GM12891 (cell line): ENCODE data around the gene PLRG1. TPM values are rescaled to one million over a fixed set of nuclear protein-coding genes. Genes with fewer than 3 reads are reported as not detected.
A peak's percentile ranks its signal among the peaks of the same experiment; 100 is the strongest.
"Not testable (repeated sequence)": the region's sequence is repeated elsewhere in the genome, so short reads cannot be mapped to it uniquely, and the experiment has no call there.

Experiments used
- DNase-seq: peaks from one replicate; pipeline ENCODE4 v3.0.0; 2011; ENCODE audit warnings: low spot score; ENCODE audit not compliant: insufficient read length
- FAIRE-seq: peaks from 2 replicates; lab custom pipeline; 2011; peaks lifted over from hg19 to GRCh38; lab: Jason Lieb, UNC
- PAX5 ChIP-seq: IDR thresholded peaks from 2 replicates; pipeline ENCODE4 v1.6.1; 2011; ENCODE audit warnings: low read length, moderate library complexity, mild to moderate bottlenecking; ENCODE audit not compliant: insufficient read depth, severe bottlenecking
- POLR2A ChIP-seq: IDR thresholded peaks from 2 replicates; pipeline ENCODE4 v1.6.1; 2011; ENCODE audit warnings: low read depth, low read length, control low read depth
- POLR2AphosphoS5 ChIP-seq: IDR thresholded peaks from 2 replicates; pipeline ENCODE4 v1.6.1; 2011; ENCODE audit warnings: low read depth, low read length, control low read depth
- POU2F2 ChIP-seq: IDR thresholded peaks from 2 replicates; pipeline ENCODE4 v1.6.1; 2011; ENCODE audit warnings: low read depth, mild to moderate bottlenecking, control low read depth, low read length, moderate library complexity
- SPI1 ChIP-seq: IDR thresholded peaks from 2 replicates; pipeline ENCODE4 v1.6.1; 2011; ENCODE audit warnings: low read depth, low read length, control low read depth
- TAF1 ChIP-seq: IDR thresholded peaks from 2 replicates; pipeline ENCODE4 v1.6.1; 2011; ENCODE audit warnings: low read depth, low read length, control low read depth
- polyA plus RNA-seq: library from polyadenylated mRNA; unstranded; fragments of >200 nt; gene quantifications from one replicate; pipeline ENCODE4 v1.2.1, GENCODE V29; 2012; ENCODE audit warnings: low read depth, missing spikeins, inconsistent platforms; ENCODE audit not compliant: missing spikeins

The PLRG1 gene
- 53.9 TPM for polyA plus RNA-seq

DNA sequence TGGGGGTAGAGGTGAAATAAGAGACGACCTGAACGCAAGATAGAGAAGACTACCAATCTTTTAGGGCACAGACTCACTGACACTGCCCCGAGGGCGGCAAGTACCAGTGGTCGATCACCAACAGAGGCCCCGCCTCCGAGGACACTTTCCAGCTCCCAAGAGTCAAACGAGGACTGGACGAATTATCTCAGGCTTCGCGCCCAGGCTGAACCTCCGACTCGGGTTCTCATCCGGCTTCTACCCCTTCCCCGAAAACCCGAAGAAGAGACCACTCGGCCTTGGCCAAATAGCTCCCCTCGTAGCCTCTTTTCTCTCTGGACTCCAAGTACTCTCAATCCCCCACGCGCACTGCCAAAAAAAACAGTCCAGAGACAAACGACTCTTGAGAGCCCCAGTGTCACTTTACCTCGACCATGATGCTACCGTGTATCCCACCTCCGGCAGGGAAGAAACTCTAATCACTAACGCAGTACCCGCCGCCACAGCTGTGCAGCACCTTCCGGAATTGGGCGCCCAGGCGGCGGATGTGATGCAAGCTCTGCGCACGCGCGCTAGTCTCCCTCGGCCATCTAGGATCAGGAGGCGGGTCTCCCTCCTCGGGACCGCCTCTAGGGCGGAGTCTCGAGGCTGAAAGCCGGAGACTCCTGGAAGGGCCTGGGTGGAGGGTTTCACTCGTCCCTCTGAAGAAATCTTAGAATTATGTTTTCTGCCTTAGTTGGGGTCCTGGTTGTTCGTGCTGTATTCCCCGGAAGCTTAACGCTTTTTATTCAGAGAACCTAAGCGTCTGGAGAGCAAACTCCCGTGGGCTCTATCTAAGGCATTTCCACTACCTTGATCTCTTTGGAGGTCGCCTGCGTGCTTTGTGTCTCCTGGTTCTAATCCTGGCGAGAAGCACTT, at the start of gene PLRG1:
Gene PLRG1, minus strand, starts transcription at position 507 of the 897 bp plus-strand sequence. Its CDS starts 92 bp downstream, at position 415.
- TF ChIP-seq SPI1 (no peak), POU2F2 (peak; percentile 39; the same call in 1 of the 2 replicates), POLR2AphosphoS5 (peak; percentile 78), PAX5 (no peak), TAF1 (peak; percentile 59; the same call in 1 of the 2 replicates), POLR2A (peak; percentile 86)
- DNase-seq (peak; percentile 61), FAIRE-seq (peak; percentile 98)

DNA sequence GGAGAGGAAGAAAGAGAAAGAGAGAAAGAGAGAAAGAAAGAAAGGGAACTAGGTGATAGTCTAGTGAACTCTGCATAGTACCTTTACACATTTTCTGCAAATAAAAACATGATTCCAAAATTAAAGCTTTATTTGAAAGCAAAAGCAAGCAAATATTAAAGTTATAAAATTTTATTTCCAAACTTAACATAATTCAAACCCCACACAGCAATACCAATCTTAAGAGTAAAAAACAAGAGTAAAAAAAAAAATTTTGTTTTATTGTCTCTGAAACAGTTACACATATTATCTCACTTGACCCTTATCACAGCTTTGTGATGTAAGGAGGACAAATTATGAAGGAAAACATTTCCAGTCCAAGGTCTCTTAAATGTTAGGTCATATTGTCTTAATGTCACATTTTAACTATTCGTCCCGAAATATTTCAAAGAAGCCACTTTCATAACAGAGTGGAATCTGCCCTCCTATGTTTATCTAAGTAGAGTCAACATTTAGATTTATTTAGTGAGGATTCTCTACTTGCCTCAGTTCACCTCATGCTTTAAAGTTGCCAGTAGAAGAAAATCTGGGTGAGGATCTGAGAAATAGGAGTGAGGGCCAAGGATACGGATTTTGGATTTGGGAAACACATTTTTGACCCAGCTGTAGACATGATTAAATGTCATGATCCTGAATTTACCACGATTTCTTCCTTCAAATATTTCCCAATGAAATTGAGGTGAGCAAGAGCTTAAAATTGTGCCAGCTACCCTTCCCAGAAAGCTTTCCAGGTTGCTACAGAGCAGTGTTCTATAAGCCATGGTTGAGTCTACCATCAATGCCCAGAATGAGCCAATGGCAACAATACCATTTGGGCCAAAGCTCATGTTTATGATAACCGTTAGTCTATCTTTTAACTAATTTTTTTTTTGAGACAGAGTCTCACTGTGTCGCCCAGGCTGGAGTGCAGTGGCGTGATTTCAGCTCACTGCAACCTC, 47.9 kb upstream of the PLRG1 start:
- FAIRE-seq (no peak), DNase-seq (no peak)
- TF ChIP-seq SPI1 (no peak), TAF1 (no peak), POLR2AphosphoS5 (no peak), PAX5 (no peak), POLR2A (no peak), POU2F2 (no peak)

DNA sequence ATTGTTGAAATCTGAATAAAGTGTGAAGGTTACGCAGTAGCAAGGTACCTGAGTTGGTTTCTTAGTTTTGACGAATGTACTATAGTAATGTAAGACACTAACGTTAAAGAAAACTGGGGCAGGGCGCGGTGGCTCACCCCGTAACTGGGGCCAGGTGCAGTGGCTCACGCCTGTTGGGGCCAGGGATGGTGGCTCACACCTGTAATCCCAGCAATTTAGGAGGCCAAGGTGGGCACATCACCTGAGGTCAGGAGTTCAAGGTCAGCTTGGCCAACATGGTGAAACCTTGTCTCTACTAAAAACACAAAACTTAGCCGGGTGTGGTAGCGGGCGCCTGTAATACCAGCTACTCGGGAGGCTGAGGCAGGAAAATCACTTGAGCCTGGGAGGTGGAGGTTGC, 47.1 kb upstream of the PLRG1 start:
- DNase-seq, FAIRE-seq: not testable (repeated sequence)

DNA sequence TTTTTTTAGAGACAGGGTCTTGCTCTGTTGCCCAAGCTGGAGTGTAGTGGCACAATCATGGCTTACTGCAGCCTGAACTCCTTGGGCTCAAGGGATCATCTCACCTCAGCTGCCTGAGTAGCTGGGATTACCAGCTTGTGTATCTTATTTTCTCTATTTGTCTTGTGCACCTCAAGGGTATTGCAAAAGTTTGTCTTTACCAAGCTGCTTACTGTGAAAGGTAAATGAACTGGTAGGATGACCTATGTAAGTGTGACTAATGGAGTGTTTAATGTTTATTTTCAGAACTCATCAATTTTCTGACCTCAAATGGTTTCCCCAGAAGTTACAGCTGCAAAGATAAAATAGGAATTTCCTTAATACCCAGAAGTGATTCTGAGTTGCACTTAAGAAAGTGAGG, 45.6 kb upstream of the PLRG1 start:
- FAIRE-seq (no peak), DNase-seq (no peak)
- TF ChIP-seq POLR2A (no peak), POLR2AphosphoS5 (no peak), SPI1 (no peak)

DNA sequence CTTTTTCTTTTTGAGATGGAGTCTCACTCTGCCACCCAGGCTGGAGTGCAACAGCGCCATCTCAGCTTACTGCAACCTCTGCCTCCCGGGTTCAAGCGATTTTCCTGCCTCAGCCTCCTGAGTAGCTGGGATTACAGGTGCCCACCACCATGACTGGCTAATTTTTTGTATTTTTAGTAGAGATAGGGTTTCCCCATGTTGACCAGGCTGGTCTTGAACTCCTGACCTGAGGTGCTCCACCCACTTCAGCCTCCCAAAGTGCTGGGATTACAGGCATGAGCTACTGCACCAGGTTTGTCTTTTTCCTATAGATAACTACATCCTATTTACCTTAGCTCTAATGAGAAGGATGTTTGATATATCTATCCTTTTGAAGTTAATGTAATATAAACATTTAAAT, 44.1 kb upstream of the PLRG1 start:
- not testable (repeated sequence) for FAIRE-seq

DNA sequence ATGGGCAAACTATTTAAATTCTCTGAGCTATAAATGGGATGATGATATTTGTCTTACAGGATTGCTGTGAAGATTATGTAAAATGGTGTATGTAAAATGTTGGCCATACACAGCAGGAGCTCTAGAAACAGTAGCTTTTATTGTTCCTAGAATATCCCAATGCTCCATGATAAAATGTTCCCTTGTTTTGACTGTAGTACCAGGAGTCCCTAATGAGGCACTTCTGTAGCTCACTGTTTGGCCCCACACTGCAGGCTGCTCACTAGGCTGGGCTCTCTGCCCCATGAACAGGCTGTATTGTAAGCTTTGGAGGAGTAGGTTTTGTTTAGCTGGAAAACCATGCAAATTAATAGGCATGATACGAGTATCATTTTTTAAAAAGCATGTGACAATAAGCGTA, 43.7 kb upstream of the PLRG1 start:
- DNase-seq, result no peak
- no peak for FAIRE-seq
- TF ChIP-seq POU2F2 (no peak), PAX5 (no peak), POLR2A (no peak), SPI1 (no peak), POLR2AphosphoS5 (no peak), TAF1 (no peak)

More for the DNA sequence above, 44.1 kb upstream of the PLRG1 start:
- DNase-seq, result not testable (repeated sequence)

DNA sequence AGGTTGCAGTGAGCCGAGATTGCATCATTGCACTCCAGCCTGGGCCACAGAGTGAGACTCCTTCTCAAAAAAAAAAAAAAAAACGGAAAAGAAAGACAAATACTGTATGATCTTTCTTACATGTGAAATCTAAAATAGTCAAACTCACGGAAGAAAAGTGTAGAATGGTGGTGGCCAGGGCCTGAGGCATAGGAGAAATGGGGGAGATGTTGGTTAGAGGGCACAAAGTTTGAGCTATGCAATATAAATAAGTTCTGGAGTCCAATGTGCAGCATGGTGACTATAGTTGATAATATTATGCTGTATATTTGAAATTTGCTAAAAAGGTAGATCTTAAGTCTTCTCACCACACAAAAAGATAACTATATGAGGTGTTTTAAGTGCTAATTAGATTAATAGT, 41.7 kb upstream of the PLRG1 start:
- TF ChIP-seq POU2F2 (no peak), SPI1 (no peak), POLR2AphosphoS5 (no peak), POLR2A (no peak), PAX5 (no peak), TAF1 (no peak)
- FAIRE-seq, result no peak
- no peak for DNase-seq

DNA sequence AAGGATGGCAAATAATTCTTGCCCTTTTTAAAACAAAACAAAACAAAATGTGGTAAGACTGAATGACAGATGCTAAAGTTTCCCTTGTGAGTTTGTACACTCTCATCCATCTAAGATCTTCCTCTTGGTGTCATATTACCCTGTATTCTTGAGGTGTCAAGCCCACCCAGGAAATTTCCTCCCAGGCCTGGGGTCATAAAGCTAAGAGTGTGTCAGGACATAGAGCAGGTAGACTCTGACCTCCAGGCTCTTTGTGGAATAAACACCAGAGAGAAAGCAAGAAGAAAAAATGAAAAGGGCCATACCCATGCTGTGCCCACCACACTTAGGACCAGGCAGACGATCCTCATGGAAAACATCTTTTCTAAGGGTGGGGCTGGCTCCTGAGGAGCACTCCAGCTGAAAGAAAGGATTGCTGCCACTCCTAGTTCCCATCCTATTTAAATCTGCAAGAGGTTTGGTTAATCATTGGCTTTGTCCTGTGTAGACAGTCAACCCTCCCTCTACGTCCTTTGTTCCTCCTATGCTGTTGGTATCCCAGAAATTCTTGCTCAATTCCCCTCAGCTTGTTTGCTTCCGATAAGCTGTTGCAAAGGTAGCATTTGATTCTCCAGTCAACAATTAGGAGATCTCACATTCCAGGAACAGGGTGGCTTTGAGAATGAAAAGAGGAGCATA, 40.3 kb upstream of the PLRG1 start, which contains the start of gene FGA:
Gene FGA, minus strand, starts transcription at position 414 of the 678 bp plus-strand sequence. Its CDS starts 55 bp downstream, at position 359.
- FAIRE-seq, result no peak
- DNase-seq, result no peak
- no peak for TF ChIP-seq POLR2AphosphoS5
- no peak for TF ChIP-seq TAF1
- no peak for TF ChIP-seq PAX5
- TF ChIP-seq POLR2A, result no peak
- TF ChIP-seq POU2F2, result no peak
- TF ChIP-seq SPI1, result no peak

DNA sequence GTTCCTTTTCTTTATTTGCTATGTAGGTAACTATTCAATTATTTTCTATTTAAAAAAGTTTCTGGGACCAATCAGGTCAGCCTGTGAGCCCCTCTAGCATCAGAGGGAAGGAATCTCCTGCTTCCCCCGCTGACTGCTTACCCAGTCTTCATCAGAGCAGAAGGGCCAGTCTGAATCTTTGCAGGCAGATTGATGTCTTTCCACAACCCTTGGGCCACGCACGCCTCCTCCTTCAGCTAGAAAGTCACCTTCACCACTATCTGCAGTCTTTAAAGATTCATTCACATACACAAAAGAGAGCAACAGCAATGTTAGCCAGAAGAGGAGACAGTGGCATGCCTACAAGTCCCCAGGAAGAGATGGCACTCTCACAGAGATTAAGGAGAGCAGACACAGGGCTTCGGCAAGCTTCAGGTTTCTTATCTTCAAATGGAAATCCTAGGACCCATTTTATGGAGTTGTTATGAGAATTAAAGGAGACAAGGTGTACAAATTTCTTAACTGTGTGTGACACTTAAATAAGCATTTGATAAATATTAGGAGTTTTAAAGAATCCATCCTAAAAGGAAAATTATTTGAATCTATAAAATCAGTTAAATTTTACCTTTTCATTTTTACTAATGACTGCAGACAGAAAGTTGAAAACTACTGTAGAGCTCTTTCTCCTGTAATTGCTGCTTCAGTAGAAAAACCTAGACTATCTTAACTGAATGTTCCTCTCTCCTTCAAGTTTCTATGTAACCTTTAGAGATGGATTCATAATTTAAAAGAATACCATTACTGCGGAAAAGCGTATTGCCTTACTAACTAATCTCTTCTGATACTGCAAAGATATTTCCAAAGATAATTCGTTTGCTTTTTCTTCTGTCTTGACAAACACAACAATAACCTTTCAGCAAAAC, 39.3 kb upstream of the PLRG1 start:
- FAIRE-seq, result no peak
- DNase-seq, result no peak
- TF ChIP-seq PAX5 (no peak), POU2F2 (no peak), SPI1 (no peak), POLR2AphosphoS5 (no peak), POLR2A (no peak), TAF1 (no peak)
